ENCODE results near the gene XPO5. TPM values are rescaled to one million over a fixed set of nuclear protein-coding genes. Genes with fewer than 3 reads are reported as not detected.

The XPO5 gene
- polyA plus RNA-seq, 2 donors, result 10.1 to 14.3 TPM

DNA sequence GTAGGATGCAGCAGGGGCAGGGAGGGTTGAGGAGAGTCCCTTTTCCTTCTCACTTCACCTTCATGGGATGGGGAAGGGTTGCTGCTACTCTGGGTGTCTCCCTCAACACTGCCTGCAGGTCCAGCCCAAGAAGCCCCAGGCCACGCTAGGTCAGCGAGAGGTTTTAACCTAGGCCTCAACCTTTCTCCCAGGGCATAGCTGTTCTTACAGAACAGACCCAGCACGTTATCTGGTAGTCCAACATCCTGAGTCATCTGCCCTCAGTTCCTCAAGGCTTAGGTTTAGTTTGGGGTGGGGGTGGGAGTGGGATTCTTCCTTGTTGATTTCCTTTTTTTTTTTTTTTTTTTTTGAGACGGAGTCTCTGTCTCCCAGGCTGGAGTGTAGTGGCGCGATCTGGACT lies 81.5 kb downstream of the XPO5 start:
- Histone ChIP-seq H3K4me3 (ENCODE audit: low read depth in 1 of 2, low read length in 2 of 2) (no peak overlapping the region), H3K27me3 (ENCODE audit: control insufficient read depth in 1 of 2, insufficient read depth in 2 of 2, low read length in 2 of 2) (no peaks in the 10 kb centered on the region), H3K36me3 (ENCODE audit: control insufficient read depth in 2 of 2, insufficient read depth in 2 of 2, low read length in 1 of 2) (peaks cover 4 to 14% of the 10 kb centered on the region in 2 donors), H3K27ac (ENCODE audit: low read depth in 2 of 2, low read length in 1 of 2) (no peak overlapping the region), H3K9me3 (ENCODE audit: control insufficient read depth in 2 of 2, insufficient read depth in 1 of 2, low read depth in 1 of 2, low read length in 1 of 2) (no peaks in the 10 kb centered on the region), H3K4me1 (ENCODE audit: control insufficient read depth in 2 of 2, insufficient read depth in 2 of 2, low read length in 1 of 2) (peaks cover 8 to 33% of the 10 kb centered on the region in 2 donors)
- WGBS, 2 donors, result 77 to 88% methylated on average over 6 of the region's 6 CpGs

DNA sequence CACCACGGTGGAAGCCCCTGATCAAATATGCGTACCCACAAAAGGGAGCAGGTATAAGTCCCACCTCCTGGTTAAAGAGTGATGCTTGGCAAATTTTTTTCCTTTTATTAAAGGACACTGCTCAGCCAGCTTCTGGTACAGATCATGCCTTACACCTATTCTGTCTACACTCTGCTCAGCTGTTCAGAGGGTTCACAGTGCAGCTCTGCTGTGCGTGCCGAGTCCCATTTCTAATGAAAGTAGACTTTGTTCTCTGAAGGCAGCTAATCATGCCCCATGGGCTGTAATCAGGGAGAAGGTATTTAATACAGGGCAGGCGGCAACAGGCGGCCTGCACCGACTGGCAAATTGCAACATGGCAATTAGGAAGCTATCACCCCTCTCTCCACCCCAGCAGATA lies 82.0 kb downstream of the XPO5 start:
- H3K9me3 ChIP-seq (ENCODE audit: control insufficient read depth in 2 of 2, insufficient read depth in 1 of 2, low read depth in 1 of 2, low read length in 1 of 2), result no peaks in the 10 kb centered on the region
- no peak overlapping the region for H3K27ac ChIP-seq (ENCODE audit: low read depth in 2 of 2, low read length in 1 of 2)
- 62 to 66% methylated on average over 7 of the region's 7 CpGs for WGBS, 2 donors
- H3K4me3 ChIP-seq (ENCODE audit: low read depth in 1 of 2, low read length in 2 of 2), result no peak overlapping the region
- H3K36me3 ChIP-seq (ENCODE audit: control insufficient read depth in 2 of 2, insufficient read depth in 2 of 2, low read length in 1 of 2), result peaks cover 0 to 9% of the 10 kb centered on the region in 2 donors
- peaks cover 8 to 31% of the 10 kb centered on the region in 2 donors for H3K4me1 ChIP-seq (ENCODE audit: control insufficient read depth in 2 of 2, insufficient read depth in 2 of 2, low read length in 1 of 2)
- H3K27me3 ChIP-seq (ENCODE audit: control insufficient read depth in 1 of 2, insufficient read depth in 2 of 2, low read length in 2 of 2), result no peaks in the 10 kb centered on the region

DNA sequence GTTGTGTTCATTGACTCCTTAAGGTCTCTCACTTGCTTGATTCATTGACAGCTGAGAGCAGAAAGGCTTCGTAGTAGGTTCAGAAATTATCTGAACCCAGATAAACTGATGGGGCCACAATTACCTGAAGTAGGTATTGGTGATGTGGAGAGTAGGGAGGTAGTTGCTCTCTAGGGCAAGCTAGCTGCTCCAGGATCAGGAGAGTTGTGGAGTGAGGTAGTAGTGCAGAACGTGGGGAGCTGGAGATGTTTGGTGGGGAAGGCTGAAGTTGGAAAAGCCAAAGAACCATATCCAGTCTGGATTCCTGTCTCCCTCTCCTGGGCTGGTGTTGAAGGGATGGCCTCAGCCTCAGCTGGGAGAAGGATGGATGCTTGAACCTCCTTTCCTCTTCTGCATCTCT lies 82.6 kb downstream of the XPO5 start:
- peaks cover 8 to 30% of the 10 kb centered on the region in 2 donors for H3K4me1 ChIP-seq (ENCODE audit: control insufficient read depth in 2 of 2, insufficient read depth in 2 of 2, low read length in 1 of 2)
- no peak overlapping the region for H3K27ac ChIP-seq (ENCODE audit: low read depth in 2 of 2, low read length in 1 of 2)
- H3K9me3 ChIP-seq (ENCODE audit: control insufficient read depth in 2 of 2, insufficient read depth in 1 of 2, low read depth in 1 of 2, low read length in 1 of 2), result no peaks in the 10 kb centered on the region
- H3K4me3 ChIP-seq (ENCODE audit: low read depth in 1 of 2, low read length in 2 of 2), result no peak overlapping the region
- WGBS, 2 donors, result 58 to 74% methylated on average over 2 of the region's 2 CpGs
- peaks cover 0 to 5% of the 10 kb centered on the region in 2 donors for H3K36me3 ChIP-seq (ENCODE audit: control insufficient read depth in 2 of 2, insufficient read depth in 2 of 2, low read length in 1 of 2)
- no peaks in the 10 kb centered on the region for H3K27me3 ChIP-seq (ENCODE audit: control insufficient read depth in 1 of 2, insufficient read depth in 2 of 2, low read length in 2 of 2)

DNA sequence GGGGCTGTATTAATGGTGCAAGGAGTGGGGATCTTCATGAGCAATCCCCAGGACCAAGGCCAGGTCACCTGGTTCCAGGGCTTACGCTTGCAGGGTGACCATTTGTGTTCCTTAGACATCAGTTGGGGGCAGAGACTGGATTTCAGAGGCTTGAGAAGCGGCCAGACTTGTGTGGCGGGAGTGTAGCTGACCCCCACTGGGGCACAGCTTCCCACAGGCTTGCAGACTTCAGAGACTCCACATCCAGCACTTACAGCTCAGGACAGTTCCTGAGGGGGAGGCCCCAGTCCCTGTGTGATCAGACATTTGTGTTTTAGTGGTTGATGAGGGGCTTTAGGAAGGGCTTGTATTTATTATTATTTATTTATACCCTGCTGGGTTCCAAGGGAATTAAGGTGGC lies 83.2 kb downstream of the XPO5 start:
- H3K9me3 ChIP-seq (ENCODE audit: control insufficient read depth in 2 of 2, insufficient read depth in 1 of 2, low read depth in 1 of 2, low read length in 1 of 2), result no peaks in the 10 kb centered on the region
- no peaks in the 10 kb centered on the region for H3K27me3 ChIP-seq (ENCODE audit: control insufficient read depth in 1 of 2, insufficient read depth in 2 of 2, low read length in 2 of 2)
- peaks cover 0 to 2% of the 10 kb centered on the region in 2 donors for H3K36me3 ChIP-seq (ENCODE audit: control insufficient read depth in 2 of 2, insufficient read depth in 2 of 2, low read length in 1 of 2)
- peaks cover 8 to 30% of the 10 kb centered on the region in 2 donors for H3K4me1 ChIP-seq (ENCODE audit: control insufficient read depth in 2 of 2, insufficient read depth in 2 of 2, low read length in 1 of 2)
- 52 to 53% methylated on average over 3 of the region's 3 CpGs for WGBS, 2 donors
- H3K27ac ChIP-seq (ENCODE audit: low read depth in 2 of 2, low read length in 1 of 2), result peak overlapping the region in 1 of 2 donors; percentile 54
- H3K4me3 ChIP-seq (ENCODE audit: low read depth in 1 of 2, low read length in 2 of 2), result no peak overlapping the region

DNA sequence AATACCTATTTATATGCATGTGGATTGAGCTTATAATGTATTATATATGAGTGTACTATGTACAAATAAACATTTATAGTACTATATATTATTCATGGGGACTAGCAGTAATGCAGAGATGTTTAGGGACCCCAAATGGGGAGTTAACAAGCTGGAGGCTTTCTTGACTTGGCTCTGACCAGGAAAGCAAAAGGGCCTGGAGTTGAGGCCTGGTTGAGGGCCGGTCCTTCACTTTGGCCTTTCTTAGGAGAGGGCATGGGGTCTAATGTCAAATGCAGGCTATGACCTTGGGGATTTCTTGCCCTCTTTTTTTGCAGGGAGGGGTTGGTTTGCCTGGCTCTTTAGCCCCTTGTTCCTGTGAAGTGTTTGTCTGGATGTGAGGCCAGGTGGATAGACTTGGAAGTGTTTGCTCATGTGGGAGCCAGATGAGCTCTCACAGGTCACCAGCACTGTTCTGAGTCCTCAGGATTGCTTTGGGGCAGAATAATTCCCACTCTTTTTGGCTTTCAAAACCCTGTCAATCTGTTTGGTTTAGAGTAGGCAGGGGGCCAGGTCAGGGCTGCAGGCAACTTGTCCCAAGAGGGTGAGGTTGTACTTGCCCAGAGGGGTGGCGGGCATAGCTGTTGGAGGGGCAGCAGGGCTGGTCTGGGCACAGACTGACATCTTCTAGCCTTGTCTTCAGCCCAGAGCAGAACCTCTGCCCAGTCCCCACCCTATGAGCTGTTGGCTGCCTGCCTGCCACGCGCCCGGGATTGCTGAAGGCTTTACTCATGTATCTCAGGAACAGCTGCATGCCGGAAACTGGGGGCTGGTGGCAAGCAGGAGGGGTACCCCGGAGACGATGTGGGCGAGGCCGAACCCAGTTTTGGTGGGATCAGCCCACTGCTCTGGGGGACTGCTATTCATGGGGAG lies 83.8 kb downstream of the XPO5 start:
- Histone ChIP-seq H3K9me3 (ENCODE audit: control insufficient read depth in 2 of 2, insufficient read depth in 1 of 2, low read depth in 1 of 2, low read length in 1 of 2) (no peaks in the 10 kb centered on the region), H3K27ac (ENCODE audit: low read depth in 2 of 2, low read length in 1 of 2) (peak overlapping the region in 1 of 2 donors; percentile 54), H3K4me1 (ENCODE audit: control insufficient read depth in 2 of 2, insufficient read depth in 2 of 2, low read length in 1 of 2) (peaks cover 8 to 30% of the 10 kb centered on the region in 2 donors), H3K27me3 (ENCODE audit: control insufficient read depth in 1 of 2, insufficient read depth in 2 of 2, low read length in 2 of 2) (no peaks in the 10 kb centered on the region), H3K4me3 (ENCODE audit: low read depth in 1 of 2, low read length in 2 of 2) (no peak overlapping the region), H3K36me3 (ENCODE audit: control insufficient read depth in 2 of 2, insufficient read depth in 2 of 2, low read length in 1 of 2) (peaks cover 0 to 2% of the 10 kb centered on the region in 2 donors)
- WGBS, 2 donors, result 20 to 29% methylated on average over 10 of the region's 10 CpGs

DNA sequence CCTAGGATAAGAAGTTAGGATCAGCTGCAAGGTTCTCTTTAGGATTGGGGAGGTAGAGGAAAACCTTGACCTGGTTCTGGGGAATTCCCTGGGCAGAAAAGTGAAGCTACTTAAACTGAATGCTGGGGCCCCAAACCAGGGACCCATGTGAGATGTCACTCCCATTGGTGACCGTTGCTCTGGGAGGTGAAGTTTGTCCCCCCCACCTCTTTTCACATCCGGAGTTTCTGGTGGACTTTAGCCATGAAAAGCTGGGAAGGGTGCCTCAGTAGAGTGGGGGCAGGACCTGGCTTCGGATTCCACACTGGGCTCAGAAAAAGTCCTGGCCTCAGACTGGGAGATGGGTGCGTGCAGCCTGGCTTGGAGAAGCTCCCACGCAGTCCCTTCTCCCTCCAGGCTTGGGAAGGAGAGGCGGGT lies 85.3 kb downstream of the XPO5 start:
- 49 to 70% methylated on average over 6 of the region's 6 CpGs for WGBS, 2 donors
- H3K27me3 ChIP-seq (ENCODE audit: control insufficient read depth in 1 of 2, insufficient read depth in 2 of 2, low read length in 2 of 2), result no peaks in the 10 kb centered on the region
- no peaks in the 10 kb centered on the region for H3K9me3 ChIP-seq (ENCODE audit: control insufficient read depth in 2 of 2, insufficient read depth in 1 of 2, low read depth in 1 of 2, low read length in 1 of 2)
- H3K4me3 ChIP-seq (ENCODE audit: low read depth in 1 of 2, low read length in 2 of 2), result no peak overlapping the region
- H3K4me1 ChIP-seq (ENCODE audit: control insufficient read depth in 2 of 2, insufficient read depth in 2 of 2, low read length in 1 of 2), result peaks cover 4 to 22% of the 10 kb centered on the region in 2 donors
- no peak overlapping the region for H3K27ac ChIP-seq (ENCODE audit: low read depth in 2 of 2, low read length in 1 of 2)
- H3K36me3 ChIP-seq (ENCODE audit: control insufficient read depth in 2 of 2, insufficient read depth in 2 of 2, low read length in 1 of 2), result peaks cover 0 to 2% of the 10 kb centered on the region in 2 donors

DNA sequence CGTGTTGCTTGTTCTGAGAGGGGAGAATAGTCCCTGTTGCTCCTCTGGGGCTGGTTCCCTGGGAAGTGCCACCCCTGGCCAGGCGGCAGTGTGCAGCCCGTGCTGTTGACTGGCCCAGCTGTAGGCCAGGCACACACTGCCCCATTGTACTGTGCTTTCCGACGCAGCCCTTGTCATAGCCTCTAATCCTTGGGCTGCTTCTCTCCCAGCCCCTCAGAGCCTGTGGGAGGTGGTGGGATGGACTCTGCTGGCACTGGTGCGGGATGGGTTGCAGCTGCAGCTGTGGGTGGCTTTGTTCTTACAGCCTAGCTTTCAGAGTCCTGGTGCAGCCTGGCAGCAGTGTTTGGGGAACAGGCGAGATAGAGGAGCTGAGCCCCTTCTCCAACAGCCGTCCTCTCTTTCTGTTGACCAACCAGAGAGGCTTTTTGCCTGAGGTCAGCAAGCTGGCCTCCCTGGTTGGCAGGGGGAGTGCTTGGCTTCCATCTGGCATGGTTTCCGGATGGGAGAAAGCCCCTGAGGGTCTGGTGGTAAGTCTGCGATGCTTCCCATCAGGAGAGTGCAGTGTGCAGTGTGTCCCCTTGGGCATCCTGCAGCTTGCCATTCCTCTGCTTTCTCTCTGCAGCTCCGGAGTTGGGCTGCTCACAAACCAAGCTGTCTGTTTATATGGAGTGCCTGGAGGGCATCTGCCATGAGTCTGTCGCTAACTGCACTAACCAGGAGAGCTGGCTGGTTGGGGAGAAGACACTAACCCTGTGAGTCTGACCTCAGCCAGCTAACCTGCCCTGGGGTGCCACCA lies 86.4 kb downstream of the XPO5 start:
- no peak overlapping the region for H3K27ac ChIP-seq (ENCODE audit: low read depth in 2 of 2, low read length in 1 of 2)
- 72 to 78% methylated on average over 12 of the region's 12 CpGs for WGBS, 2 donors
- H3K27me3 ChIP-seq (ENCODE audit: control insufficient read depth in 1 of 2, insufficient read depth in 2 of 2, low read length in 2 of 2), result no peaks in the 10 kb centered on the region
- H3K36me3 ChIP-seq (ENCODE audit: control insufficient read depth in 2 of 2, insufficient read depth in 2 of 2, low read length in 1 of 2), result peaks cover 0 to 2% of the 10 kb centered on the region in 2 donors
- no peaks in the 10 kb centered on the region for H3K9me3 ChIP-seq (ENCODE audit: control insufficient read depth in 2 of 2, insufficient read depth in 1 of 2, low read depth in 1 of 2, low read length in 1 of 2)
- H3K4me3 ChIP-seq (ENCODE audit: low read depth in 1 of 2, low read length in 2 of 2), result no peak overlapping the region
- peaks cover 4 to 12% of the 10 kb centered on the region in 2 donors for H3K4me1 ChIP-seq (ENCODE audit: control insufficient read depth in 2 of 2, insufficient read depth in 2 of 2, low read length in 1 of 2)

DNA sequence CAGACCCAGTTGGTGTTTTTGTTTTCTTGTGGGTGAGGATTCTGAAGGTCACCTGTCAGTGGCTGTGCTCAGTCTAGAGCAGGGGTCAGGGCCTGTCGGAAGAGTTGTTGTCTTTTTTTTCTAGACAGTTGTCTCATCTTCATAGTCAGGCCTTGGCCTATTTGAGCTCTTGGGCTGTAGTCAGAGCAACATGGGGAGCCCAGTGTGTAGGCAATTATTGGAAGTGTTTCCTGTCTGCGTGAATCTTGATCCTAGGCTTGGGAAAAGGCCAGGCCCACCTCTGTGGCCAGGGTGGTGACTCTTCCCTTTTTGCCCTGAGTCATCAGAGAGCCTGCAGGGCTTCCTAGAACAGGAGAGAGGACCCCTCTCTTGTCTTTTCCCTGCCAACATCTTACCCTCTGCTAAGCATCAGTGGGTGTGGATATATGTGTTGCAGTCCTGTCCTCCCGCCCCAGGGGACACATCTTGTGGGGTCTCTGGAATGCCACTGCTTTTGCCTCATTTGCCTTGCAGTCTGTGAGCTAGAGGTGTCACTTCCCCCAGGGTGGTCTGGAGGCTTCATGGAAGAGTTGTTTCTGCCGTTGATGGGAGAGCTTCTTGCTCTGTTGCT lies 87.1 kb downstream of the XPO5 start:
- Histone ChIP-seq H3K36me3 (ENCODE audit: control insufficient read depth in 2 of 2, insufficient read depth in 2 of 2, low read length in 1 of 2) (peaks cover 0 to 2% of the 10 kb centered on the region in 2 donors), H3K9me3 (ENCODE audit: control insufficient read depth in 2 of 2, insufficient read depth in 1 of 2, low read depth in 1 of 2, low read length in 1 of 2) (no peaks in the 10 kb centered on the region), H3K4me3 (ENCODE audit: low read depth in 1 of 2, low read length in 2 of 2) (no peak overlapping the region), H3K27ac (ENCODE audit: low read depth in 2 of 2, low read length in 1 of 2) (no peak overlapping the region), H3K4me1 (ENCODE audit: control insufficient read depth in 2 of 2, insufficient read depth in 2 of 2, low read length in 1 of 2) (peaks cover 4 to 10% of the 10 kb centered on the region in 2 donors), H3K27me3 (ENCODE audit: control insufficient read depth in 1 of 2, insufficient read depth in 2 of 2, low read length in 2 of 2) (no peaks in the 10 kb centered on the region)
- 67 to 73% methylated on average over 4 of the region's 4 CpGs for WGBS, 2 donors

DNA sequence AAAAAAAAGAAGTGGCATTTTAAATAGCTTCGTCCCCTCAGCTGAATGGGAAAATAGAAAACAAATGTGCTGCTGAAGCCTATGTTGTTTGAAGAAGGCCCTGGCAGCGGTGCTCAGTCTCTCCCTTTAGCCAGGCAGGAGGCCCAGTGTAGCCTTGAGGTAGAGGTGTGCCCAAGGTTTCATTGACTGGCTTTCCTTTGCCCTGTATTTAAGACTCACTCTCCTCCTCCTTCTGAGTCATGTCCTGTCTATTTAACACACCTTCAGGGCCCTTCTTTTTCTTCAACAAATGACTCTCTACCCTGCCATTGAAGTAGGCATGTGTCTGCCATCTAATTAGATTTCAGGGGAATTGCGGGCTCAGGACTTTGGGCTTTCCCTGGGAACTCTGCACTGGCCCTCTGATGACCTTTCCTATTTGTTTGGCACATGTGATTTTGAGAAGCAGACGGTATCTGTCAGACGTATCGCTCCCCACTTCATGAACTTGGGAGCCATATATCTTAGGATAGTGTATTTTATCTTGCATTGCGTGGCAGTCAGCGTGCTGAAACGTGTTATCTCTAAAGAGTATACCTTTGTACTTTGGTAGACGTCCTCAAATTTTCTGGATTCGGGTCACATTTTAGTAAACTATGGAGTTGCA lies 94.1 kb downstream of the XPO5 start:
- Histone ChIP-seq H3K27ac (ENCODE audit: low read depth in 2 of 2, low read length in 1 of 2) (no peak overlapping the region), H3K4me1 (ENCODE audit: control insufficient read depth in 2 of 2, insufficient read depth in 2 of 2, low read length in 1 of 2) (peaks cover 0 to 7% of the 10 kb centered on the region in 2 donors), H3K9me3 (ENCODE audit: control insufficient read depth in 2 of 2, insufficient read depth in 1 of 2, low read depth in 1 of 2, low read length in 1 of 2) (no peaks in the 10 kb centered on the region), H3K4me3 (ENCODE audit: low read depth in 1 of 2, low read length in 2 of 2) (no peak overlapping the region), H3K27me3 (ENCODE audit: control insufficient read depth in 1 of 2, insufficient read depth in 2 of 2, low read length in 2 of 2) (no peaks in the 10 kb centered on the region), H3K36me3 (ENCODE audit: control insufficient read depth in 2 of 2, insufficient read depth in 2 of 2, low read length in 1 of 2) (no peaks in the 10 kb centered on the region)
- WGBS, 2 donors, result 50 to 54% methylated on average over 11 of the region's 11 CpGs
